ENCODE results near the gene RND2.

The RND2 gene

DNA sequence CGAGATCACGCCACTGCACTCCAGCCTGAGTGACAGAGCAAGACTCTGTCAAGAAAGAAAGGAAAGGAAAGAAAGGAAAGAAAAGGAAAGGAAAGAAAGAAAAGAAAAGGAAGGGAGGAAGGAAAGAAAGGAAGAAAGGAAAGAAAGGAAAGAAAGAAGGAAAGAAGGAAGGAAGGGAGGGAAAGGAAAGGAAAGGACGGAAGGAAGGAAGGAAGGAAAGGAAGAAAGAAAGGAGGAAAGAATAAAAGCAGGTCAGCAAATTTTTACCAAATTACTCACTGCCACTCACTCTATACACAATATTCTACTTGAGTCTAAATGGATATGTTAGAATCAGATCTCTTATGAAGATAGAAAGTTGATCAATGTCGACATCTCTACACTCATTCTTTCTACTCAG, 49.8 kb downstream of the RND2 start:
- no peak overlapping the region for H2AFZ ChIP-seq (ENCODE audit: low read depth)
- H3K4me2 ChIP-seq, result no peak overlapping the region
- H3K9ac ChIP-seq, result no peak overlapping the region
- TF ChIP-seq, protein P1, sequence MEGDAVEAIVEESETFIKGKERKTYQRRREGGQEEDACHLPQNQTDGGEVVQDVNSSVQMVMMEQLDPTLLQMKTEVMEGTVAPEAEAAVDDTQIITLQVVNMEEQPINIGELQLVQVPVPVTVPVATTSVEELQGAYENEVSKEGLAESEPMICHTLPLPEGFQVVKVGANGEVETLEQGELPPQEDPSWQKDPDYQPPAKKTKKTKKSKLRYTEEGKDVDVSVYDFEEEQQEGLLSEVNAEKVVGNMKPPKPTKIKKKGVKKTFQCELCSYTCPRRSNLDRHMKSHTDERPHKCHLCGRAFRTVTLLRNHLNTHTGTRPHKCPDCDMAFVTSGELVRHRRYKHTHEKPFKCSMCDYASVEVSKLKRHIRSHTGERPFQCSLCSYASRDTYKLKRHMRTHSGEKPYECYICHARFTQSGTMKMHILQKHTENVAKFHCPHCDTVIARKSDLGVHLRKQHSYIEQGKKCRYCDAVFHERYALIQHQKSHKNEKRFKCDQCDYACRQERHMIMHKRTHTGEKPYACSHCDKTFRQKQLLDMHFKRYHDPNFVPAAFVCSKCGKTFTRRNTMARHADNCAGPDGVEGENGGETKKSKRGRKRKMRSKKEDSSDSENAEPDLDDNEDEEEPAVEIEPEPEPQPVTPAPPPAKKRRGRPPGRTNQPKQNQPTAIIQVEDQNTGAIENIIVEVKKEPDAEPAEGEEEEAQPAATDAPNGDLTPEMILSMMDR (conservative IDR thresholded peaks at IDR 0.05; ENCODE audit: low read depth, low read length), result no peak
- H3K27ac ChIP-seq, result no peak overlapping the region
- no peak overlapping the region for H3K4me3 ChIP-seq (IDR thresholded peaks at IDR 0.05; ENCODE audit: insufficient read depth, low read depth, low read length)
- no peaks in the 10 kb centered on the region for H4K20me1 ChIP-seq (ENCODE audit: insufficient read depth)
- no peaks in the 10 kb centered on the region for H3K79me2 ChIP-seq (ENCODE audit: insufficient read depth, low read depth)
- no peaks in the 10 kb centered on the region for H3K4me1 ChIP-seq (ENCODE audit: low read depth, poor library complexity, severe bottlenecking)
- peaks cover 5% of the 10 kb centered on the region; the same call in 1 of the 2 replicates for H3K36me3 ChIP-seq (ENCODE audit: insufficient read depth)
- no peaks in the 10 kb centered on the region for H3K27me3 ChIP-seq (ENCODE audit: insufficient read depth, low read depth)

DNA sequence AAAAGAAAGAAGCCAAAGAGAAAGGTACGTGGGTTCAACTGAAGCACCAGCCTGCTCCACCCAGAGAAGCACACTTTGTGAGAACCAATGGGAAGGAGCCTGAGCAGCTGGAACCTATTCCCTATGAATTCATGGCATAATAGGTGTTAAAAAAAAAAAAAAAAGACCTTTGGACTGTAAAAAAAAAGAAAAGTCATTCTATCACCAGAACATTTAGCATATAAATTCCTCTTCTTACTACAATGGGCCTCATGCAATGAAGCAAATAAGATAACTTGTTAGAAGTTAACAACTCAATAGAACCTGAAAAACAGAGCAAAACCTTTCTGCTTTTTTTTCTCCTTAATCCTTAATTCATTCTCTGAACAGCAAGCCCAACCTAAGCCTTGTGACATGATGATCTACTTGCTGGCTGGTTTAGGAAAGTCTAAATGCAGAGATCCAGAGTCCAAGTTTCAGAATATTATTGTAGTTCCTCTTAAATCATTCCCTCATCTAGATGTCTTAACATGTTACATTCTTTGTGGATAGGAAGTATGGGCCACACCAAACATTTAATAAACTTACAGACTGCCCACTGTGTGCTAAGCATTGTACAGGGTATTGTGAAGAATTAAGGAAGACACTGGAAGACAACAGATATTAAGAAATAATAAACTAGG, 54.7 kb downstream of the RND2 start:
- H4K20me1 ChIP-seq (ENCODE audit: insufficient read depth), result no peaks in the 10 kb centered on the region
- TF ChIP-seq, protein P1 (conservative IDR thresholded peaks at IDR 0.05; ENCODE audit: low read depth, low read length), result no peak
- no peak overlapping the region for H3K4me3 ChIP-seq (IDR thresholded peaks at IDR 0.05; ENCODE audit: insufficient read depth, low read depth, low read length)
- H3K9ac ChIP-seq, result no peak overlapping the region
- no peaks in the 10 kb centered on the region for H3K27me3 ChIP-seq (ENCODE audit: insufficient read depth, low read depth)
- H3K4me2 ChIP-seq, result no peak overlapping the region
- no peak overlapping the region for H2AFZ ChIP-seq (ENCODE audit: low read depth)
- H3K79me2 ChIP-seq (ENCODE audit: insufficient read depth, low read depth), result no peaks in the 10 kb centered on the region
- no peak overlapping the region for H3K27ac ChIP-seq
- no peaks in the 10 kb centered on the region for H3K36me3 ChIP-seq (ENCODE audit: insufficient read depth)
- no peaks in the 10 kb centered on the region for H3K4me1 ChIP-seq (ENCODE audit: low read depth, poor library complexity, severe bottlenecking)
